ENCODE data around the gene ZFAND4.

ZFAND4 gene

DNA sequence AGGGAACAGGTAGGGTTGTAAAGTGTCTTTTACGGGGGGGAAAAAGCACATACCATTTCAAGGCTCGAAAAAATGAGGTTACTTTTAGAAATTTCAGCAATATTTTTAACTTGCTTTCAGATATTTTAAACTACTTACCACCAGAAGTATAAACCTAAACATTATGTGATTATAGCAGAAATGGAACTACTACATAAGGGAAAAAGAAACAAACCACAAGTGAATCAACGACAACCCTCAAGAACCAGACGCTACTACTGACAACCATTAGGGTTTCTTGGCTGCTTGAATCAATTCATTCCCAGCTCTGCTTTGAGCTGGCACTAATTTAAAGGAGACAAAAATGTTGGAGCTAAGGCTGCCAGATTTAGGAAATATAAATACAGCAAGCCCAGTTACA lies 80.1 kb downstream of the ZFAND4 start:
- H3K4me3 ChIP-seq (ENCODE audit: low read depth, low read length) = peak overlapping the region; percentile 91; the same call in 1 of the 2 replicates
- TF ChIP-seq, protein P1, sequence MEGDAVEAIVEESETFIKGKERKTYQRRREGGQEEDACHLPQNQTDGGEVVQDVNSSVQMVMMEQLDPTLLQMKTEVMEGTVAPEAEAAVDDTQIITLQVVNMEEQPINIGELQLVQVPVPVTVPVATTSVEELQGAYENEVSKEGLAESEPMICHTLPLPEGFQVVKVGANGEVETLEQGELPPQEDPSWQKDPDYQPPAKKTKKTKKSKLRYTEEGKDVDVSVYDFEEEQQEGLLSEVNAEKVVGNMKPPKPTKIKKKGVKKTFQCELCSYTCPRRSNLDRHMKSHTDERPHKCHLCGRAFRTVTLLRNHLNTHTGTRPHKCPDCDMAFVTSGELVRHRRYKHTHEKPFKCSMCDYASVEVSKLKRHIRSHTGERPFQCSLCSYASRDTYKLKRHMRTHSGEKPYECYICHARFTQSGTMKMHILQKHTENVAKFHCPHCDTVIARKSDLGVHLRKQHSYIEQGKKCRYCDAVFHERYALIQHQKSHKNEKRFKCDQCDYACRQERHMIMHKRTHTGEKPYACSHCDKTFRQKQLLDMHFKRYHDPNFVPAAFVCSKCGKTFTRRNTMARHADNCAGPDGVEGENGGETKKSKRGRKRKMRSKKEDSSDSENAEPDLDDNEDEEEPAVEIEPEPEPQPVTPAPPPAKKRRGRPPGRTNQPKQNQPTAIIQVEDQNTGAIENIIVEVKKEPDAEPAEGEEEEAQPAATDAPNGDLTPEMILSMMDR (IDR thresholded peaks at IDR 0.05; ENCODE audit: low read depth, low read length, missing control alignments) = no peak

GRCh38 chr10:45591280-45591679 lies 81.3 kb downstream of the ZFAND4 start:
- H3K4me3 ChIP-seq (ENCODE audit: low read depth, low read length) = no peak overlapping the region
- TF ChIP-seq, protein P1 (IDR thresholded peaks at IDR 0.05; ENCODE audit: low read depth, low read length, missing control alignments) = no peak
- DNase-seq (ENCODE audit: low read depth) = no peak

More for the DNA sequence above, 80.1 kb downstream of the ZFAND4 start:
- no peak for DNase-seq (ENCODE audit: low read depth)

DNA sequence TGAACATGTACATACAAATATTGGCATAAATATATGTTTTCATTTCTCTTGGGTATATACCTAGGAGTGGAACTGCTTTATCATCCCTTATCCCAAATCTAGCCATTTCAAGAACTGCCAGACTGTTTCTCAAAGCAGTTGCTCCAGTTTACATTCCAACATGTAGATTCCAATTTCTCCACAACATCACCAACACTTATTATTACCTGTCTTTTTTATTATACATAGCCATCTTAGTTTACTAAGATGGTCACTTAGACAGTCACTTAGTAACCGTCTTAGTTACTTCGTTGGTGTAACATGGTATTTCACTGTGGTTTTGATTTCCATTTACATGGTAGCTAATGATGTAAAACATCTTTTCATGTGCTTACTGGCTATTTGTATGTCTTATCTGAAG lies 82.7 kb downstream of the ZFAND4 start:
- TF ChIP-seq, protein P1 (IDR thresholded peaks at IDR 0.05; ENCODE audit: low read depth, low read length, missing control alignments) = no peak
- DNase-seq (ENCODE audit: low read depth) = no peak
- H3K4me3 ChIP-seq (ENCODE audit: low read depth, low read length) = no peak overlapping the region

- DNase-seq (ENCODE audit: low read depth) = no peak
- no peak overlapping the region for H3K4me3 ChIP-seq (ENCODE audit: low read depth, low read length)
- TF ChIP-seq, protein P1 (IDR thresholded peaks at IDR 0.05; ENCODE audit: low read depth, low read length, missing control alignments) = no peak
Observed at GRCh38 chr10:45589009-45589408, 83.6 kb downstream of the ZFAND4 start.

- no peak overlapping the region for H3K4me3 ChIP-seq (ENCODE audit: low read depth, low read length)
- no peak for DNase-seq (ENCODE audit: low read depth)
- TF ChIP-seq, protein P1 (IDR thresholded peaks at IDR 0.05; ENCODE audit: low read depth, low read length, missing control alignments) = no peak
Observed at GRCh38 chr10:45586028-45586824, 86.3 kb downstream of the ZFAND4 start.

DNA sequence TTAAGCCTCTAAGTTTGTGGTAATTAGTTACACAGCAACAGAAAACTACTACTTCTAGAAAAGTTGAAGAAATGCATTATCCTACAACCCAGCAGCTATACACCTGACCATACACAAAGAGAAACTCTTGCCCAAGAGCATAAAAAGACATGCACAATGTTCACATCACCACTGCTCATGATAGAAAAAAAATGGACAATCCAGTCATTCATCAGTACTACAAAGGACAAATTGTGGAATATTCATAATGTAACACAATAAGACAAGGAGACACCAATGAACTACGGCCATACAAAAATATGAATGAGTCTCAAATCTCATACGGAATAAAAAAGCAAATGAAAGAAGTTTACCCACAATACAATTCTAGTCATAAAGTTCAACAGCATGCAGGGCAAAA lies 87.4 kb downstream of the ZFAND4 start:
- H3K4me3 ChIP-seq (ENCODE audit: low read depth, low read length) = no peak overlapping the region
- TF ChIP-seq, protein P1 (IDR thresholded peaks at IDR 0.05; ENCODE audit: low read depth, low read length, missing control alignments) = no peak
- no peak for DNase-seq (ENCODE audit: low read depth)

DNA sequence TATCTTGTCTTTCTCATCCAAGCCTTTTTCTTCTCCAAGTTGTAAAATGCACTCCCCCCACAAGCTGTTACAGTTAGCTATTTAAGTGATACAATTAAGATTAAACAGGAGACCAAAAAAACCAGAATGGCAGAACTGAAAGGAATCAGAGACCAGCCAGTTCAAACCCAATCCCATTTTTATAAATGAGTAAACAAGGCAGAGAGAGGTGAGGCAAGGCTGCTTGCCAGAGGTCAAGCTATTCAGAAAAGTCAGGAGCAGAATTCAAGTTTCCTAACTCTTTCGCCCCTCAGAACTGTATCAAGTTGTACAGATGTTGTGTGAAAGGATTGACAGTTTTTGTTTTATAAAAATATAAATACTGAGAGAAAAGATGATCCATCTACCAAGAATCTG lies 90.2 kb downstream of the ZFAND4 start:
- no peak overlapping the region for H3K4me3 ChIP-seq (ENCODE audit: low read depth, low read length)
- TF ChIP-seq, protein P1 (IDR thresholded peaks at IDR 0.05; ENCODE audit: low read depth, low read length, missing control alignments) = no peak
- no peak for DNase-seq (ENCODE audit: low read depth)

Measured in GM12864 (cell line).